GM21529 (cell line): ENCODE data around the gene NAV2.

Experiments used
- ATAC-seq: cut with Tn5 transposase; IDR thresholded peaks from one replicate; pipeline ENCODE4 v1.9.1; 2021; ENCODE audit not compliant: unreplicated experiment

NAV2 gene

DNA sequence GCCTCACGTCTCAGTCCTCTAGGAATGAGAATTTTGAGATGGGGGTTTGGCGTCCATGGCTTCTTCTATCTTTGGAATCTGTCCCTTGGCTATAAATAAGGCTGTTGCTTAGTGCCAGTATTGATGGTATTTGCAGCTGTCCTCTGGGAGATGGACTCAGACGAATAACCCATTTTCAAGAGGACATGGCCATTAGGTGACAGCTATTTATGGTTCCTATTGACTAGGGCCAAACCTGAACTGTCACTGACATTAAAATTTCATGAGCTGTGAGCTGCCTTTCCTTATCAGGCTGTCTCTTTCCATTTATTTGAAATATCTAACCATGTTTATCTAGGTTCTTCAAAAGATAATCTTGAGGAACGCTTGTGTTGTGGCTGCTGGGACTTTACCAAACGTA lies 92.7 kb downstream of the NAV2 start:
- no peak for ATAC-seq

DNA sequence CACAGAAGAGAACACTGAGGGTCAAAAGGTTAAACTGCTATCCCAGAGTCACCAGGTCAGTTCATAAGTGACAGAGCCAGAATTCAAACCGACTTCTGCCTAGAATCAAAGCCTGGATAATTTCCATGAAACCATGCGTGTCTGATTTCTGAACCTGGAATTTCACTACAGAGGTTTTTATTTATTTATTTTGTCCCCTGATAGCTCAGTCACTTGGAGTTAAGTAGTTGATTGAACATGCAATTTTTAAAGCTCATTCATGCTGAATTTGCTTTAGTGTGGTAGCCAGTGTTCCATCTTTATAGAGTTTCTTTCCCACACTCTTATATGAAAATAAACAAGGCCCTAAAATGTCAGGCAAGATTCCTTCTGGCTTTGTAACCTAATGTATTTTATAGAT lies 93.2 kb downstream of the NAV2 start:
- ATAC-seq = no peak

DNA sequence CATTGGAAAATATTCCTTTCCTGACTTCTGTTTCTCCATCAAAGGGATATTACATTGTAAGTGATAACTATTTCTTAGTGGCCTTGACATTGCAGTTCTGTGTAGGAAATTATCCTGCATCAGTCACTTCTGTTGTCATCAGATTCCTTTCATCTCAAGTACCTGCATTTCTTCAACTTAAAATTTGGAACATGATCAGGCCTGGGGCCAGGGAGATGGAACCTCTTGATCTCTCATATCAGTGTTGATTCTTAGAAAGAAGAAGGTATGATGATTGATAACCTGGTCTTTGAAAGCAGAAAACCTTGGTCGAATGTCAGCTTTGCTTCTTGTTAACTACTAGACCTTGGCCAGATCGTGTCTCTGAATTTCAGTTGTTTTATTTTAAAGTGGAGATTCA lies 93.6 kb downstream of the NAV2 start:
- ATAC-seq = no peak

DNA sequence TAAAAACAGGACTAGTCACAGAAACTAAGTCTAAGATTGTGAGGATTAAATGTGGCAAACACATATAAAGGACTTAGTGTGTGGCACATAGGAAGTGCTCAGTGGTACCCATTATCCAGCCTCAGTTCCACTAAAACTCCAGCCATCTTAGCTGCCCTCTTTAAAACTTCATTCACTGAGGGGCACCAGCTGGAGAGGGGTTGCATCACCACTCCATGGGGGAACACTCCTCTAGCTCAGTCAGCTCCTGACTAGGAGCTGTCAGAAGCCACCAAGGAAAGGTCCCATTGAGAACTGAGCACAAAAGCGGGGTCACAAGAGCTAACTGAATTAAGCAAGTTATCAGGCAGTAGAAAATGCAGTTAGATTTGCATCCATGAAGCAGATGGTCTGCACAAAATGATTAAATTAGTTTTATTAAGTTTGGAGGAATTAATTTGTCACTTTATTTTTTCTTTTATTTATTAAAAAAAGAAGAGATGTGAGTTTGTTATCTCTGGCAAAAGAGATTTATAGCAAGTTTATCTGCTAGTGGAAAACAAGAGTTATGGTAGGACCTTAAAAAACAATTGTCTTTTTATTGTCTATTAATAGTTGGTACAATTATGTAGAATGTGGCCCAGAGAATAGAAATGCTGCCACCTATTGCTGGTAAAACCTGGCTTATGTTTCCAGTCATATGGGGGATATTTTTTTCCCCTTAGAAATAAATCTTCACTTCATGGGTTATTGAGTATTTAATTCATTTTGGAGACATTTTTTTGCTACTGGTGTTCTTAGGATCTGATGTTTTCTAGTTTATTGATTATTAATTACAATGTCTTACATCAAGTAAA lies 95.7 kb downstream of the NAV2 start:
- no peak for ATAC-seq

DNA sequence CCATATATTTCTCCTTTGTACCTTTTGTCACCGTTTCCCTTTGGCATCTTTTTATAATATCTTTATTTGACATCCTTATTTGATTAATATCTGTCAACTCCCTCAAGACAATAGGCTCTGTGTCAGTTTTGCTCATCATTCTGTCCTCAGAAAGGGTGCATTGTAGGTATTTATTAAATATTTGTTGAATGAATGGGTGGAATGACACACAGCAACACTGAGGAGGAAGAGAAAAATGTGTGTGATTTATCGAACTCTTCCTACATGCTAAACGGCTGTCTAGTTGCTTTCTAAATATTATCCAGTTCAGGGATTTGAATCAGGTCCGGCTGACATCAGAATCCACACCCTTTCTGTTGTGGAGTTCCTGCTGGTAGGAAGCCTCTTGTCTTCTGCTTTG lies 98.2 kb downstream of the NAV2 start:
- no peak for ATAC-seq

DNA sequence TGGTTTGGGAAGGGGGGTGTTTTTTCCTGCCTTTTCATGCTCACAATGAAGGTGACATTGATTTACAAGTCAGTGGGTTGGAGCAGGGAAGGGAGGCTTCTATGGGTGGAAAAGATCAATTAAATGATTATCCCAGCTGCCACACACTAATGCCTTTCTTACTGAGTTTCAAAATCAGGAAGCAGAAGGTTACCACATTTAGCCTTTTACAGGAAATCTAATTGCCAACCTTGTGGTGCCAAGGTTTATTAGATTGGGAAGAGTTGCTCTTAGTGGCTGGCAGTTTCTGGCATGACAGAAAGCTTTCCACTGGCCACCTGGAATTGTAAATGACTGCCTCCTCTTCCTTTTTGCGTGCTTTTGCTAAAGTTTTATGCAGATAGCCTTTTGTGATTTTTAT lies 98.7 kb downstream of the NAV2 start:
- ATAC-seq = no peak

DNA sequence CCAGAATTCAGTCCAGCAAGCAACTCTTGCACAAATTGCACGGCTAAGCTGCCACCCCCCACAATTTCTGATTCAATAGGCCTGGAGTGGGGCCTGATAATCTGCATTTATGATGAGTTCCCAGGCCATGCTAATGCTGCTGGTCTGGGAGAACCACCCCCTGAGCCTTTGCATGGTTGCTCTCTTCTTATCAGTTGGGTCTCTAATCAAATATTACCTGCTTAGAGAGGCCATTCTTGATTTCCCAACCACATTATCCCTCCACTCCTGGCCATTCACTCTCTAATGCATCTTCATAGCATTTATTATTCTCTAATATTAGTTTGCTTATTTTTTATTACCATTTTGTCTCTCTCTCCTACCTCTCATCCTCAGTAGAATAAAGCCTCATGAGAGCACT lies 99.5 kb downstream of the NAV2 start:
- ATAC-seq = no peak

DNA sequence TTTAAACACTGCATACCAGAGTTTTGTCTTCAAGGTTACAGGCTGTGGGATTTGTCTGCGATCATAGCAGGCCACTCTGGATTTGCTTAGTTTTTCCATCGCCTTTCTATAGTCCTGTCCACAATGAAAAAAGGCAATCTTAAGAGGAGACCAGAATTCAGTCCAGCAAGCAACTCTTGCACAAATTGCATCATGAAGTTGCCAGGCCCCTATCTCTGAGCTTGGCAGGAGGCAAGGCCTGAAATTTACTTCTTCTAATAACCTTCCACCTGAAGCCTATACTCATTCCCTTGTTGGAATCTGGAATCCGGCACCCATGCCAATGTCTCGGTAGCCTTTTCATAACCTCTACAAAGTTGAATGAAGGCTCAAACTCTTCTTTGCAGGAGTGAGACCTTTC lies 100.1 kb downstream of the NAV2 start:
- ATAC-seq = no peak

DNA sequence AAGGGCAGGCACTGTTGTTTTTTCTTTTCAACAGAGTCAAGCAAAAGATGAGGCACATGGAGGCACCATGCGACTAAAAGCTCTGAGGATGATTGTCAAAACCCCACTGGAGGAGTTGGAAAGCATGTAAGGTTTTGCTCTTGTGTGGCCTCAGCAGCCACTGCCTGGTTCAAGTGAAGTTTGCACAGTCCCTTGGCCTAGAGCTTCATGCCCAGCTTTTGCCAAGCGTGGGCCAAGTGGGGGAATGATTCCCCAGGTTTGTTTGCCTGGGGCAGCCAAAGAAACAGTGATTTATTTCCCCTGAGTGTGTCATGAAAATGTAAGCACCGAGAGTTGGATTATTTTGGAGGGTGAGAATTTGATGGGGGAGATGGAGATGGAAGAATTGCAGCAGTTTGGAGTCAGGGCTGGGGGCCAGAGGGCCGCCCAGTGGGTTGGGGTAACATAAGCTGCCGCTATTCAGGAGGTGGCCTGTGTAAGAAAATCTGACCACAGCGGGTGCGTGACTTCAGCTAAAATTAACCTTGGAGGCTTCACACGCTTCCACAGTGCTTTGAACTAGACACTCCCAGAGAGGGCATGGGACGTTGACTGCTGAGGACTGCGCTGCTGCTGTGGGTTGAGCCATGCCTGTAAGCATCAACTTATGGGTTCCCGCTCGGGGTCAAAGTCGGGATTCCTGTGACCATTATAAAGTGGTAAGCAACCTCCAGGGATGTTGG lies 100.7 kb downstream of the NAV2 start:
- ATAC-seq = no peak

DNA sequence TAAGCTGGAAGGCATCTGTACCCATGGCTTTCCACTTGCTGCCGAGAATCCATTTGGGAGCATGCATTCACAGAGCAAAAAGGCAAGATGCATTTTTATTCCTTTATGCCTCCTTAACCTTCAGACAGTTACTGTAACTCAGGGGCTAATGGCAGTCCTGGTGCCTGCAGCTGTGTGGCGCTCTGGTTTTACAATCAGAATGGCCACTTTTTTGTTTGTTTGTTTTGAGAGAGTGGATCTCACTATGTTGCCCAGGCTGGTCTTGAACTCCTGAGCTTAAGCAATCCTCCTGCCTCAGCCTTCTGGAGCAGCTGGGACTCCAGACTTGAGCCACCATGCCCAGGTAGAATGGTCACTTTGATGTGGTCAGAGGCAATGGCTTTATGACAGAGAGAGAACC lies 101.8 kb downstream of the NAV2 start:
- ATAC-seq = no peak

DNA sequence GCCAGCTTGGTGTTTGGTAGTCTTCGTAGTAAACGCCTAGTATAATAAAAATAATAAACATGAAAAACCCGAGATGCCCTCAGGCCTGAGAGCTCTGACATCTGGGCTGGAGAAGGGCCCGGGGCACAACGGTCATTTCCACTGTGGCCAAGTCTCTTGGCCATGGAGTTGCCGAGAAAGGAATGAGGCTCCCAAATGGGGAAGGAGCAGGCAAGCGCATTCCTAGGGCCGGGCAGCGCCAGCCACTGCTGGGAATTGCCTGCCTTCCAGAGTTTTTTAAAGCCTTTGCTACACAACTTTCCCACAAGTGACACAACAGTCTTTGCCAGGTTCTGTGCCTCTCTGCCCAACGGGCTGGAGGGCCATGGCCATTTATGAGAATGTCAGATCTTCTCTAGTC lies 103.4 kb downstream of the NAV2 start:
- ATAC-seq = no peak

DNA sequence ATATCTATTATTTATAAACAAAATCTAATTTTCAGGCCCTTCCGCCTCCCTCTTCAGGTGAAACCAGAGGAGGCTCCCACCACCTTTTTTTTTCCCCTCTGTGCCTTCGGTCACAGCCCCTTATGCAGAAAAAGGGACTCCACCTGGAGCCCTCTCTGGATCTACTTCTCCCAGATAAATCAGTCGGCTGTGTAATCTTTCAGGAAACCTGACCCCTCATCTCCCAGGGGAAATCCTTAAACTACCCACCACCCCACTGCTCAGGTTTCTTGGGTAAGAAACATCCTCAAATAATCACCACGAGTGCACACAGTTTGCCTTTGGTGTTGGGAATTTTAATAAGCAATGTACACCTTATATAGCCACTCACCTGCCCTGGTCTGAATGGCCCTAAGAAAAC lies 104.2 kb downstream of the NAV2 start:
- ATAC-seq = no peak

DNA sequence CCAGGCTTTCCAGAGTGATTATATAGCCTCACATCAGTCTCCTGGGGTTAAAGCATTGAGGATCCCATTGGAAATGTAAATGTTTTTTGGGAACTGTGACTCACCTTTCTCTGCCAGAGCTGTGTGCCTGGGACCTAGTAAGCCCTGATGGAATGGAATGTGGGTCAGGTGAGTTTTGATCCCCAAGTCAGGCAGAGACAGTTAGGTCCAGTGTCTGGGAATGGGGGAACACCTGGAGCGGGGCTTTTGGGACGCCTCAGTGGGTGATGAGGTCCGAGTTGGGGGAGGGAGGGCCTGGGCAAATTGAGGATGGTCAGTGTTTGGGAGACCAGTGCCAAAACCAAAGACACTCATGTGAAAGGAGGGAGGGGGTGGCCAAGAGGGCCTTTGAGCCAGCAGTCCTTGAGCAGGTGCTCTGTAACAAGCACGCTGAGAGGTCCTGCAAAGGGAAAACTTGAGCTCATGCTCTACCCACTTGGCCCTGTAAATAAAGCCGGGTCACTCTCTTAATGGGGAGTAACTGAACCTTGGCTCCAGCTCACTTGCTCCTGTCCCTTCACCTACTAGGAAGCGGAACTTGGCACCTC lies 104.7 kb downstream of the NAV2 start:
- ATAC-seq = no peak

DNA sequence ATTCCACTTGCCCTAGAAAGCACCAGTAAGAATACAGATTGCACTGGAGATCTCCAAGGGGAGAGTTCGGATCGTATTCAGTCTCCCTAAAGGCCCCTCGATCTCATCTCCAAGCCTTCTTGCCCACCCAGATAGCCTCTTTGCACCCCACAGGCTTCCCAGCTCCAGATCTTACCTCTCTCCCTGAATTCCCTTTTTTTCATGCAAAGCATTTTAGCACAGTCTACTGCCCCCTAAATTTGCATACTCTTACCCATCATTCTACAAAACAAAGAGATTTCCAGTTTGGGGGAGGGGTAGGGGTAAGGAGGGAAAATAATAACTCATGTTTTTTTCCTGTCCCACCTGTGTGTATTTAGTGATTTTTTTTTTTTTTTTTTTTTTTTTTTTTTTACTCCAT lies 105.2 kb downstream of the NAV2 start:
- no peak for ATAC-seq

DNA sequence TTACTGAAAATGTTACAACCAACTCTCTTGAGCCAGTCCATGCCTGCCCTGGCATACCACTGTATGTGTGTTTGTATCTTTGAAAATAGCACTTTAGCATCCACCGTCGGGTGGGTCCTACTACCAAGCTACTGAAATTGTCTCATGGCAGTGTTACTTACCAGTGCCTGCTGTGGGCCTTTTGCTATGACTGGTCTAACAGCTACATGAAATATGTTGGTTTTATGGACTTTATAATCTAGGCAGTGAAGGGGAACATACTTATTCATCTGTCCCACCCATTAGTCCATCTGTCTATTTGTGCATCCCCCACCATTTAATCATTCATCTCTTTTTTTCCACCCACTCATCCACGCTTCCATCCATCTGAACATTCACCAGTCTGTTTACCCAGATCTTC lies 106.0 kb downstream of the NAV2 start:
- ATAC-seq = no peak

DNA sequence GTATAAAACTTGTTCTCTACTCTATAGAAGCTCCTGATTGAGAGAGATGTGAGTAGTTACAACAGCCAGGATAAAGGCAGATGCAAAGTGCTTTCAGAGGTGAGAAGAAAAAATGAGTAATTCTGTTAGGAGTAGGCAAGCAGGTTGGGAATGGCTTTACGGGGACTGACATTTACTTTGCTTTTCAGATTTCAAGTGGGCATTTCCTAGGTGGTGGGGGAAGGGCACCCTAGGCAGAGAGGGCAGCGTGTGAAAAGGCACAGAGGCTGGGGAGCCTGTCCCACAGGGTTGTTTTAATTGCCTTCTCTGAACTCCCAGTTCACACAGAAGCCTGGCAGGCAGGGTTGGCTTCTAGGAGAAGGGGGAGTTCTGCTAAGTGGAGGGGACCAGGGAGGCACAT lies 106.5 kb downstream of the NAV2 start:
- ATAC-seq = no peak

DNA sequence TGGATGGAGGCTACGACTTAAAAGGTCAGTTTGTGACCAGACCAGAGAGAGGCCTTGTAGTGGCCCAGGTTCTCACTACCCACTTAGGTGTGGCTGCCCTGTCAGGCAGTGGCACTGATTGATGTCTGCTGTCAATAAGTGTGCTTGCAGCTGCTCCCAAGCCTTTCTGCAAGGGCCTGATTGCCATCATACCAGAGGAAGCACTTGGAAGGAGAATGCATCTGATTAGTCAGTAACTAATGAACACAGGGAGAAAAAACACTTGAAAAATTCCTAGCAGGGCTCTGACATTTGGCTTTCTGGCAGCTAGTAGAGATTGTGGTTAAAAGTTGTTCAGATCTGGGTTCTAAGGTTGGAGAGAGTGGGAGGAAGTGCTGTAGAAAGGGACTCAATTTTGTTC lies 107.5 kb downstream of the NAV2 start:
- no peak for ATAC-seq

DNA sequence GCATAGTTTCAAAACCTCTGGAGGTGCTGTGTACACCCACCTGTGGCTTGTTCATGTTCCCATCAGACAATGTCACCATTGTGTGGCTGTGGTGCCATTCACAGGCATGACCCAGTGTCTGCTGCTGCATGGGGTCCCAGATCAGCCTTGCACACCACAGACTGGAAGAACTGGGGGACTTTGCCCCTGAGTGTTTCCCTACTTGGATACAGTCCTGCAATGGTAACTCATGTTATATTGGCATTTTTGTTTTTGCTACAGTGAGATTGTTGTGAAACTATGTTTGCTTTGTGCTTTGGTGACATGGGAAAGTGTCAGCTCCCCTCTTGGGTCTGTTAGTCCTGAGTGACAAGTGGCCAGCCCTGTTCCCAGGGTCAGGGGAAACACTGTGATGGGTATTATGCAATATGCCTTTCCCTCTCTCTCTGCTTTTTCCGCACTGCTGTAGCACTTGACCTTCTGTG lies 108.8 kb downstream of the NAV2 start:
- ATAC-seq = no peak

DNA sequence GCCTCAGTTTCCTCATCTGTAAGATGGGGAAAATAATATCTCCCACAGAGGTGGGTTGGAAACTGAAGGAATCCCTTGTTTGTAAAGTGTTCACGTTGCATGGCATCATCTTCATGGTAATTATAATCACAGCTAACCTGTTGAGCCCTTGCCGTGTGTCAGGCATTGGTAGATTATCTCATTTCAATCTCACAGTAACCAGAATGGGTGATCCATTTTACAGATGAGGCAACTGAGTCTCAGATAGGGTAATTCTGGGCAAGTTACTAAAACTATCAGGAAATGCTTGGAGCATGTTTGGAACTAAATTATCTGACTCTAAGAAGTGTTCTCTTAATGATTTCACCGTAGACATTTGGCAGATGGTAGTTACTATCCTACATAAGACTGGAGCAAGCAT lies 109.4 kb downstream of the NAV2 start:
- no peak for ATAC-seq

DNA sequence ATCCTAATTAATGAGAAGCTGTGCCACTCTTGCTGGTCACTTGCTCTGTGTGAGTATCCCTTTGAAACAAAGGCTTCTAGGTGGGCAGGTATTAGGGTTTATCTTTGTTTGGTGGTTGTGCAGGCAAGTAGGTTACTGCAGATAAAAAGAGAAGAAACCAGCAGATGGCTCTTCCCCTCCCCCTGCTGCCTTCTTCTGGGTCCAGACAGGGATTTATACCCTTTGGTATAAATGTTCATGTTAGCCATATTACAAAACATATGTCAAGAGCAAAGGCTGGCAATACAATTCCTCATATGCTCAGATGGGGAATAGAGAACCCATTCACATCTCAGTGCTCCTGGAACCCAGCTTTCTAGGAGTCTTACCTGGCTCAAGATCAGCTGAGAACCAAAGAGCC lies 109.9 kb downstream of the NAV2 start:
- no peak for ATAC-seq

DNA sequence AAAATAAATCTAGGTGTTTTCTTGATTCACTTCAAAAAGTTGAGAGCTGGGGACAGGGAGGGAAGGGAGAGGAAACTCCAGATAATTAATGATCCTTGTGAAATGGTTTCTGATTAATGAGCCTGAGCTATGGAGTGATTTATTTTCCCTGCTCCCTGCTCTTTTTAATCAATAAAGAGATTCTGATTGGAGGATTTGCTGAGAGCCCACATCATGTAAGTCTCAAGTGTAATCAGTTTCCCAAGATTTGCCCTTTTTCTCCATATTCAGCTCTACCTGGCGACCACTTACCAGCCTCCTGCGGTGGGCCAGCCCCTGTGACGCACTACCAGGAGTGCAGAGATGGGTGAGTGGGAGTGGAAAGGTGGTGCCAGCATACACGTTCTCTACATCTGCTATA lies 114.0 kb downstream of the NAV2 start:
- no peak for ATAC-seq
